Astrocyte (in vitro differentiated cells and primary cell): ENCODE data around the gene SLC39A7. TPM values are rescaled to one million over a fixed set of nuclear protein-coding genes. Genes with fewer than 3 reads are reported as not detected.

Experiments
- DNase-seq: peaks from one replicate; pipeline ENCODE4 v3.0.0-alpha.2; 2010; ENCODE audit warnings: low read depth
- FAIRE-seq: peaks from 2 replicates; lab custom pipeline; 2011; peaks lifted over from hg19 to GRCh38; lab: Jason Lieb, UNC
- H2AFZ ChIP-seq: 2 replicates; pipeline ENCODE4 v1.6.0; 2012; ENCODE audit warnings: low read depth, low read length, inconsistent platforms
- H3K27ac ChIP-seq: 2 replicates; pipeline ENCODE4 v1.5.1; 2011; ENCODE audit warnings: low read depth, low read length, inconsistent platforms
- H3K27me3 ChIP-seq: 2 replicates; pipeline ENCODE4 v1.6.0; 2011; ENCODE audit warnings: low read length, inconsistent platforms; ENCODE audit not compliant: insufficient read depth
- H3K36me3 ChIP-seq: 2 replicates; pipeline ENCODE4 v1.5.1; 2011; ENCODE audit warnings: low read length, inconsistent platforms; ENCODE audit not compliant: insufficient read depth
- H3K4me1 ChIP-seq: 2 replicates; pipeline ENCODE4 v1.5.1; 2011; ENCODE audit warnings: low read length, inconsistent platforms; ENCODE audit not compliant: insufficient read depth
- H3K4me2 ChIP-seq: 2 replicates; pipeline ENCODE4 v1.6.0; 2012; ENCODE audit warnings: low read length, inconsistent platforms
- H3K4me3 ChIP-seq: 2 replicates; pipeline ENCODE4 v1.5.1; 2011; ENCODE audit warnings: low read depth, mild to moderate bottlenecking, low read length, inconsistent platforms; ENCODE audit not compliant: insufficient read depth
- H3K79me2 ChIP-seq: 2 replicates; pipeline ENCODE4 v1.6.0; 2012; ENCODE audit warnings: mild to moderate bottlenecking, low read length, inconsistent platforms; ENCODE audit not compliant: insufficient read depth
- H3K9ac ChIP-seq: 2 replicates; pipeline ENCODE4 v1.6.0; 2012; ENCODE audit warnings: mild to moderate bottlenecking, low read length, inconsistent platforms
- H3K9me3 ChIP-seq: 2 replicates; pipeline ENCODE4 v1.5.1; 2012; ENCODE audit warnings: low read depth, mild to moderate bottlenecking, low read length, inconsistent platforms; ENCODE audit not compliant: insufficient read depth
- H4K20me1 ChIP-seq: 2 replicates; pipeline ENCODE4 v1.6.0; 2012; ENCODE audit warnings: low read length, inconsistent platforms; ENCODE audit not compliant: insufficient read depth
- H3K27ac Mint-ChIP-seq: one replicate; pipeline ENCODE4 v1.8.0; 2021; ENCODE audit warnings: mild to moderate bottlenecking, mixed read lengths; ENCODE audit not compliant: unreplicated experiment
- H3K27me3 Mint-ChIP-seq: one replicate; pipeline ENCODE4 v1.8.0; 2021; ENCODE audit warnings: low read depth, mixed read lengths; ENCODE audit not compliant: unreplicated experiment
- H3K36me3 Mint-ChIP-seq: one replicate; pipeline ENCODE4 v1.8.0; 2021; ENCODE audit warnings: low read depth, mixed read lengths; ENCODE audit not compliant: unreplicated experiment
- H3K4me1 Mint-ChIP-seq: one replicate; pipeline ENCODE4 v1.8.0; 2021; ENCODE audit warnings: low read depth, mixed read lengths; ENCODE audit not compliant: unreplicated experiment
- H3K4me3 Mint-ChIP-seq: one replicate; pipeline ENCODE4 v1.8.0; 2021; ENCODE audit warnings: mild to moderate bottlenecking, moderate library complexity, mixed read lengths; ENCODE audit not compliant: unreplicated experiment
- H3K9me3 Mint-ChIP-seq: one replicate; pipeline ENCODE4 v1.8.0; 2021; ENCODE audit warnings: mild to moderate bottlenecking, mixed read lengths; ENCODE audit not compliant: unreplicated experiment
- CTCF ChIP-seq: IDR thresholded peaks from 2 replicates; pipeline ENCODE4 v1.5.1; 2011; ENCODE audit warnings: low read depth, mild to moderate bottlenecking, inconsistent platforms, low read length, moderate library complexity; ENCODE audit not compliant: insufficient read depth
- EZH2 ChIP-seq: IDR thresholded peaks from 2 replicates; pipeline ENCODE4 v1.6.1; 2012; ENCODE audit warnings: mild to moderate bottlenecking, low read length, inconsistent platforms; ENCODE audit not compliant: insufficient read depth
- total RNA-seq: library from RNA; stranded (reverse); gene quantifications from 2 replicates; pipeline ENCODE4 v1.2.1, GENCODE V29; 2021

The SLC39A7 gene
- total RNA-seq, 1 donor from 2014 or later = 150 TPM

DNA sequence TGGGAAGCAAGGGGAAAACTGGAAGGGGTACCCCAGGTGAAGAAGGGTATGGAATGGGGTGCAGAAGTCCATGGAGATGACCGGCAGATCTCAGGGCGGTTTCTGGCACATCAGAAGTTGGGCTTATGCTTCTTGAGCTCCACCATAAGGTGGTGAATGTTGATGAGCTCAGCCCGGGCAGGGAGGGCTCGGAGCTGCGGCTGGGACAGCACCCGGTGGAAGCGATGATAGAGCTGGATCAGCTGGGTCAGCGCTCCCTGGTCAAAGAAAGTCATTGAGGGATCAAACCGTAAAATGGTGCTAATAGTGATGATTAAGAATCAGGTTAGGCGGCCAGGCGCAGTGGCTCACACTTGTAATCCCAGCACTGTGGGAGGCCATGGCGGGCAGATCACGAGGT lies 50.1 kb downstream of the SLC39A7 start:
- peaks cover 8% of the 10 kb centered on the region for H3K36me3 Mint-ChIP-seq

GRCh38 chr6:33251395-33252012 lies 50.8 kb downstream of the SLC39A7 start:
- H3K79me2 ChIP-seq = no peaks in the 10 kb centered on the region
- H3K9me3 Mint-ChIP-seq = peaks cover 4% of the 10 kb centered on the region
- no peak for TF ChIP-seq EZH2
- no peak for TF ChIP-seq CTCF
- H3K4me2 ChIP-seq = peak overlapping the region; percentile 34
- peak overlapping the region; percentile 30 for H3K4me3 Mint-ChIP-seq
- peaks cover 3% of the 10 kb centered on the region for H4K20me1 ChIP-seq
- peaks cover 8% of the 10 kb centered on the region for H3K36me3 Mint-ChIP-seq
- H3K4me3 ChIP-seq = no peak overlapping the region
- no peak overlapping the region for H3K27ac ChIP-seq
- H3K27me3 Mint-ChIP-seq = peaks cover 2% of the 10 kb centered on the region
- H3K27ac Mint-ChIP-seq = no peak overlapping the region
- H3K27me3 ChIP-seq = no peaks in the 10 kb centered on the region
- FAIRE-seq (no peak), DNase-seq (peak; percentile 20)
- no peak overlapping the region for H3K9ac ChIP-seq
- H3K4me1 Mint-ChIP-seq = peaks cover 26% of the 10 kb centered on the region
- no peak overlapping the region for H2AFZ ChIP-seq
- H3K36me3 ChIP-seq = peaks cover 6% of the 10 kb centered on the region
- H3K4me1 ChIP-seq = peaks cover 31% of the 10 kb centered on the region
- H3K9me3 ChIP-seq = no peaks in the 10 kb centered on the region

More for the DNA sequence above, 50.1 kb downstream of the SLC39A7 start:
- Histone ChIP-seq H3K79me2 (no peaks in the 10 kb centered on the region), H3K27me3 (no peaks in the 10 kb centered on the region), H3K4me2 (peak overlapping the region; percentile 99), H3K4me3 (no peak overlapping the region), H2AFZ (no peak overlapping the region), H3K27ac (peak overlapping the region; percentile 59), H3K9ac (peak overlapping the region; percentile 36), H3K9me3 (no peaks in the 10 kb centered on the region), H3K36me3 (peaks cover 6% of the 10 kb centered on the region), H4K20me1 (peaks cover 3% of the 10 kb centered on the region), H3K4me1 (peaks cover 31% of the 10 kb centered on the region)
- Mint-ChIP-seq H3K27me3 (peaks cover 3% of the 10 kb centered on the region), H3K9me3 (peaks cover 4% of the 10 kb centered on the region), H3K27ac (peak overlapping the region; percentile 89), H3K4me3 (peak overlapping the region; percentile 84), H3K4me1 (peaks cover 26% of the 10 kb centered on the region)
- no peak for TF ChIP-seq CTCF
- TF ChIP-seq EZH2 = no peak
- DNase-seq = no peak
- FAIRE-seq = no peak

GRCh38 chr6:33252759-33253158 lies 52.1 kb downstream of the SLC39A7 start:
- Mint-ChIP-seq H3K4me3 (no peak overlapping the region), H3K4me1 (peaks cover 26% of the 10 kb centered on the region), H3K9me3 (peaks cover 4% of the 10 kb centered on the region), H3K27ac (no peak overlapping the region), H3K36me3 (peaks cover 10% of the 10 kb centered on the region), H3K27me3 (no peaks in the 10 kb centered on the region)
- Histone ChIP-seq H3K9me3 (no peaks in the 10 kb centered on the region), H3K79me2 (no peaks in the 10 kb centered on the region), H3K4me2 (peak overlapping the region; percentile 0), H3K9ac (no peak overlapping the region), H3K36me3 (peaks cover 9% of the 10 kb centered on the region), H2AFZ (no peak overlapping the region), H3K27ac (no peak overlapping the region), H3K4me1 (peaks cover 31% of the 10 kb centered on the region), H3K27me3 (no peaks in the 10 kb centered on the region), H4K20me1 (peaks cover 3% of the 10 kb centered on the region), H3K4me3 (no peak overlapping the region)
- TF ChIP-seq CTCF (no peak), EZH2 (no peak)
- DNase-seq (peak; percentile 32), FAIRE-seq (no peak)
